NOMO-1 (cell line): Measurements from ENCODE around the gene DENND6B.

ENCODE experiments used
- DNase-seq, 2 experiments: peaks; one replicate each; lab custom pipeline; 2025; ENCODE audit not compliant: unreplicated experiment in 2 of 2; lab: John Stamatoyannopoulos, UW

Gene DENND6B

GRCh38 chr22:50316114-50317065 is 10.4 kb downstream of the DENND6B start:
- no peak for DNase-seq

- no peak for DNase-seq
These were observed 11.3 kb downstream of the DENND6B start for GRCh38 chr22:50315289-50316113.

- peak; percentile 84 to 91 for DNase-seq
These were observed 12.1 kb downstream of the DENND6B start for GRCh38 chr22:50314455-50315288.

GRCh38 chr22:50314081-50314454 is 12.7 kb downstream of the DENND6B start:
- DNase-seq = no peak

GRCh38 chr22:50313600-50313999 is 13.2 kb downstream of the DENND6B start:
- no peak for DNase-seq

- DNase-seq = no peak
These were observed 13.8 kb downstream of the DENND6B start for GRCh38 chr22:50313021-50313420.

GRCh38 chr22:50312371-50312770 is 14.4 kb downstream of the DENND6B start:
- no peak for DNase-seq

GRCh38 chr22:50311606-50312351 is 15.0 kb downstream of the DENND6B start:
- DNase-seq = no peak

- DNase-seq = no peak
These were observed 15.8 kb downstream of the DENND6B start for GRCh38 chr22:50310949-50311444.

GRCh38 chr22:50310031-50310722 is 16.6 kb downstream of the DENND6B start:
- no peak for DNase-seq

GRCh38 chr22:50309601-50309991 is 17.2 kb downstream of the DENND6B start:
- no peak for DNase-seq

- DNase-seq = peak in 1 of 2 experiments; percentile 20
These were observed 17.7 kb downstream of the DENND6B start for GRCh38 chr22:50308986-50309600.

GRCh38 chr22:50308597-50308935 is 18.2 kb downstream of the DENND6B start:
- peak; percentile 35 to 67 for DNase-seq

GRCh38 chr22:50307890-50308596 is 18.8 kb downstream of the DENND6B start:
- DNase-seq = peak in 1 of 2 experiments; percentile 35

GRCh38 chr22:50306753-50307749 is 19.8 kb downstream of the DENND6B start, which contains the start of gene PLXNB2:
TSS of gene PLXNB2 (minus strand) at chr22:50307646. CDS start at chr22:50290584, 17,062 bp downstream.
- peak; percentile 76 to 87 for DNase-seq

- peak; percentile 76 to 88 for DNase-seq
These were observed 20.8 kb downstream of the DENND6B start for GRCh38 chr22:50305923-50306566.
